HG02588 (cell line): ENCODE data around the gene KIR3DL3.
"Not testable (repeated sequence)": the region's sequence is repeated elsewhere in the genome, so short reads cannot be mapped to it uniquely, and the experiment has no call there.

ENCODE experiments used
- ATAC-seq: cut with Tn5 transposase; IDR thresholded peaks from one replicate; pipeline ENCODE4 v1.9.1; 2021; ENCODE audit warnings: mild to moderate bottlenecking, moderate library complexity; ENCODE audit not compliant: unreplicated experiment

Gene KIR3DL3

DNA sequence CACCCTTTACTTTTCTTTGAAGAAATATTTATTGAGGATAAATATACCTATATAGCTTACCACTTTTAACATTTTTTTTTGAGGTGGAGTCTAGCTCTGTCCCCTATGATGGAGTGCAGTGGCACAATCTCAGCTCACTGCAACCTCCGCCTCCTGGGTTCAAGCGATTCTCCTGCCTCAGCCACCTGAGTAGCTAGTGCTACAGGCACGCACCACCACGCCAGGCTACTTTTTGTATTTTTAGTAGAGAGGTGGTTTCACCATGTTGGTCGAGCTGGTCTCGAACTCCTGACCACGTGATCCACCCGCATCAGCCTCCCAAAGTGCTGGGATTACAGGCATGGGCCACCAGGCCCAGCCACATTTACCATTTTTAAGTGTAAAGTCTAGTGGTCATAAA is 51.6 kb downstream of the KIR3DL3 start:
- ATAC-seq: not testable (repeated sequence)

DNA sequence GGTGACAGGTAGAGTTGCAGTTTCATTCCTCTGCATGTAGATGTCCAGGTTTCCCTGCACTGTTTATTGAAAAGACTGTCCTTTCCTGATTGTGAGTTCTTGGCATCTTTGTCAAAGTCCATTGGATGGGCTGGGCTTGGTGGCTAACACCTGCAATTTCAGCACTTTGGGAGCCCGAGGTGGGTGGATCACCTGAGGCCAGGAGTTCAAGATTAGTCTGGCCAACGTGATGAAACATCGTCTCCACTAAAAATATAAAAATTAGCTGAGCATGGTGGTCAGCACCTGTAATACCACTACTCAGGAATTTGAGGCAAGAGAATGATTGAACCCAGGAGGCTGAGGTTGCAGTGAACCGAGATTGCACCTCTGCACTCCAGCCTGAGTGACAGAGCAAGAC is 53.6 kb downstream of the KIR3DL3 start:
- not testable (repeated sequence) for ATAC-seq

DNA sequence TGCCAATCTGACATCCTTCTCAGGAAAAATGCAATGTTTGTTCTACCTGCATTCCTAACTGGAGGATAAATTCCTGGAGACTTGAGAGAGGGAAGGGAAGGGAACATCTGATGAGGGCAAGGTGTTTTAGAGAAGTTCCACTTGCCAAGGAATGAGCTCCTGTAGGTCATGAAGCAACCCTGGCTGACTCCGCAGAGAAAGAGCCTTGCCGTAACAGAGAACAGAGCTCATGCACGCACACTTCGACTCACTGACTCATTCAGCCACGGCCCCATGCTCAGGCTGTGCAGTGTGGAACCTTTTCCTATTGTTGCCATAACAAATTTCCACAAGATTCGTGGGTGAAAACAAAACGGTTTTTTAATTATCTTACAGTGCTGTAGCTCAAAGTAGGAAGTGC is 54.7 kb downstream of the KIR3DL3 start:
- ATAC-seq: not testable (repeated sequence)

DNA sequence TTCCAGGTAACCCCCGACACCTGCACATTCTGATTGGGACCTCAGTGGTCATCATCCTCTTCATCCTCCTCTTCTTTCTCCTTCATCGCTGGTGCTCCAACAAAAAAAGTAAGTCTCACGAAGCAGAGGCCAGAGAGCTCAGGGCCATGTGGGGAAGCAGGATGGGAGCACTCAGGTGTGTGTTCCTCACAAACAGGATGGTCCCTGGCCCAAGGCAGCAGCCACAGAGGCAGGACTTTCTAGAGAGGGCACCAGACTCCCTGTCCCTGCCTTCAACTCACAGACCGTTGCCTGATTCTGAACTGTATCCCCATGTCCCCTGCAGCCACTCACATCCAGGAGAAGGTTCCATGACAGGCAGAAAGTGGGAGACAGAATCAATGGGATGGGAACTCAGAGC is 58.7 kb downstream of the KIR3DL3 start:
- ATAC-seq: not testable (repeated sequence)
